GM12878 (cell line): ENCODE measurements around the gene YJU2. TPM values are rescaled to one million over a fixed set of nuclear protein-coding genes. Genes with fewer than 3 reads are reported as not detected.

Experiments used
- ATAC-seq: fragments of 200-7000 bp; cut with Tn5 transposase; 3 replicates; pipeline ENCODE4 v1.9.1; 2020; ENCODE audit warnings: mild to moderate bottlenecking, moderate library complexity
- BruUV-seq: library from RNA; stranded (reverse); fragments of 400-500 nt; replicated peaks from 2 replicates; lab custom pipeline; 2021; lab: Mats Ljungman, UMichigan
- CTCF ChIA-PET: fragments of 300-600 bp; sonication (Branson Sonifier 250); formaldehyde crosslinking; extraction: SDS; loops from one replicate; lab custom pipeline; 2021; ENCODE audit warnings: inconsistent platforms; lab: Yijun Ruan, JAX
- POLR2A ChIA-PET: fragments of 350-600 bp; formaldehyde crosslinking; extraction: SDS; loops from one replicate; lab custom pipeline; 2021; ENCODE audit warnings: inconsistent platforms; lab: Charles Lee
- RAD21 ChIA-PET: fragments of 300-600 bp; sonication (Branson Sonifier 250); formaldehyde crosslinking; loops from one replicate; lab custom pipeline; 2023; ENCODE audit warnings: antibody characterized with exemption; ENCODE audit not compliant: unreplicated experiment; lab: Charles Lee
- SMC1A ChIA-PET: fragments of 300-600 bp; sonication (Branson Sonifier 250); formaldehyde crosslinking; loops from one replicate; lab custom pipeline; 2023; ENCODE audit not compliant: unreplicated experiment, uncharacterized antibody; lab: Charles Lee
- DNase-seq: peaks from one replicate; pipeline ENCODE4 v3.0.0-alpha.2; 2011; ENCODE audit warnings: low read depth, low spot score
- FAIRE-seq: peaks from 3 replicates; lab custom pipeline; 2011; peaks lifted over from hg19 to GRCh38; lab: Jason Lieb, UNC
- H2AFZ ChIP-seq: 2 replicates; pipeline ENCODE4 v1.6.0; 2011; ENCODE audit warnings: low read depth, low read length, control low read depth; ENCODE audit not compliant: control insufficient read depth
- H3K27ac ChIP-seq: 2 replicates; pipeline ENCODE4 v1.5.1; 2011; ENCODE audit warnings: control low read depth; ENCODE audit not compliant: control insufficient read depth, insufficient read depth
- H3K27me3 ChIP-seq, 2 experiments: replicated peaks in 1 of 2; 2 replicates each; pipeline versions ENCODE4 v1.6.0 to v1.6.1; 2011; ENCODE audit warnings: low read length in 1 of 2; ENCODE audit not compliant: control insufficient read depth in 2 of 2, insufficient read depth in 2 of 2
- H3K36me3 ChIP-seq, 2 experiments: 2 replicates each; pipeline ENCODE4 v1.5.1; 2011; ENCODE audit warnings: low read length in 1 of 2; ENCODE audit not compliant: control insufficient read depth in 2 of 2, insufficient read depth in 2 of 2
- H3K4me1 ChIP-seq: 2 replicates; pipeline ENCODE4 v1.6.1; 2011; ENCODE audit warnings: mild to moderate bottlenecking, low read length, moderate library complexity, mixed read lengths; ENCODE audit not compliant: control insufficient read depth, insufficient read depth
- H3K4me2 ChIP-seq: 2 replicates; pipeline ENCODE4 v1.6.0; 2011; ENCODE audit warnings: control low read depth; ENCODE audit not compliant: control insufficient read depth, insufficient read depth
- H3K4me3 ChIP-seq: fragments of 200-600 bp; sonication (generic); 2 replicates; pipeline ENCODE4 v1.5.1; 2016
- H3K79me2 ChIP-seq: 2 replicates; pipeline ENCODE4 v1.6.0; 2011; ENCODE audit warnings: low read length; ENCODE audit not compliant: control insufficient read depth, insufficient read depth
- H3K9ac ChIP-seq: 2 replicates; pipeline ENCODE4 v1.8.0; 2011; ENCODE audit warnings: low read length, control low read depth, mixed read lengths; ENCODE audit not compliant: control insufficient read depth, insufficient read depth
- H3K9me3 ChIP-seq: replicated peaks from 3 replicates; pipeline ENCODE4 v1.5.1; 2011; ENCODE audit warnings: mild to moderate bottlenecking, low read length; ENCODE audit not compliant: control insufficient read depth, insufficient read depth
- H4K20me1 ChIP-seq: 2 replicates; pipeline ENCODE4 v1.6.0; 2011; ENCODE audit not compliant: control insufficient read depth, insufficient read depth
- CREM ChIP-seq: IDR thresholded peaks from 2 replicates; pipeline ENCODE4 v1.6.1; 2014; ENCODE audit warnings: antibody characterized with exemption, low read depth
- EGR1 ChIP-seq, 2 experiments: IDR thresholded peaks; 1 replicate in 1 of 2; 2 replicates in 1 of 2; pipeline ENCODE4 v1.6.1; 2011 to 2012; ENCODE audit warnings: low read depth in 2 of 2, low read length in 2 of 2, borderline replicate concordance in 1 of 2, mild to moderate bottlenecking in 1 of 2, moderate library complexity in 1 of 2
- HDGF ChIP-seq: fragments of 450-650 bp; IDR thresholded peaks from 2 replicates; pipeline ENCODE4 v1.6.1; 2016; ENCODE audit warnings: antibody characterized with exemption
- IKZF2 ChIP-seq, 2 experiments: fragments of 450-650 bp; IDR thresholded peaks; 2 replicates each; pipeline ENCODE4 v1.6.1; 2017; ENCODE audit warnings: mild to moderate bottlenecking in 2 of 2, moderate library complexity in 2 of 2
- IRF4 ChIP-seq: IDR thresholded peaks from 2 replicates; pipeline ENCODE4 v1.6.1; 2011; ENCODE audit warnings: low read depth, low read length
- KDM1A ChIP-seq: fragments of 200-600 bp; sonication (generic); IDR thresholded peaks from 2 replicates; pipeline ENCODE4 v1.6.1; 2016; ENCODE audit warnings: borderline replicate concordance
- MYC ChIP-seq: IDR thresholded peaks from 2 replicates; pipeline ENCODE4 v1.6.1; 2011; ENCODE audit warnings: mild to moderate bottlenecking, low read length, moderate library complexity, inconsistent platforms; ENCODE audit not compliant: insufficient read depth, insufficient replicate concordance, insufficient read length, severe bottlenecking
- NFYB ChIP-seq: IDR thresholded peaks from 2 replicates; pipeline ENCODE4 v1.6.1; 2011; ENCODE audit warnings: low read depth, mild to moderate bottlenecking, low read length, improper control_type of control experiment, moderate library complexity; ENCODE audit not compliant: insufficient read depth
- NRF1 ChIP-seq: conservative IDR thresholded peaks from 2 replicates; pipeline ENCODE4 v1.6.1; 2011; ENCODE audit warnings: mild to moderate bottlenecking, low read depth, low read length, improper control_type of control experiment
- RELB ChIP-seq: fragments of 450-650 bp; IDR thresholded peaks from 2 replicates; pipeline ENCODE4 v1.6.1; 2017; ENCODE audit warnings: low read depth, mild to moderate bottlenecking, moderate library complexity
- RFX5 ChIP-seq: IDR thresholded peaks from 2 replicates; pipeline ENCODE4 v1.6.1; 2011; ENCODE audit warnings: low read depth, low read length, improper control_type of control experiment
- TCF12 ChIP-seq: IDR thresholded peaks from 2 replicates; pipeline ENCODE4 v1.6.1; 2011; ENCODE audit warnings: low read depth, mild to moderate bottlenecking, low read length
- WGBS: methylation state at CpG from one replicate; pipeline ENCODE4 v1.1.6; 2016; ENCODE audit warnings: low lambda C conversion rate; ENCODE audit not compliant: insufficient replicate concordance, insufficient coverage; ENCODE audit errors: missing lambda C conversion rate; 5-methylcytosine and 5-hydroxymethylcytosine counted together
- in situ Hi-C: fragments of 300-500 bp; cut with MboI; formaldehyde crosslinking; loops from 9 replicates; pipeline ENCODE4 v1.14.3; 2018; ENCODE audit warnings: mixed read lengths
- intact Hi-C: fragments of 100-400 bp; cut with micrococcal nuclease; formaldehyde crosslinking; loops from one replicate; pipeline ENCODE4 v1.14.2; 2022; ENCODE audit not compliant: unreplicated experiment
- polyA plus RNA-seq, 11 experiments: library from polyadenylated mRNA; depleted of rRNA in 4 of 11; unstranded in 6 of 11; stranded (reverse) in 5 of 11; fragments of >200 nt; fragmentation: Nextera tagmentation in 4 of 11; fragmentation: Illumina TruSeq in 1 of 11; extraction: Ambion mirVana in 4 of 11; extraction: Trizol in 1 of 11; gene quantifications; 1 replicate in 1 of 11; 2 replicates in 10 of 11; pipeline versions ENCODE4 v1.2.1 to v1.2.3, GENCODE V29; 2011 to 2016; ENCODE audit warnings: inconsistent platforms in 2 of 11, missing spikeins in 2 of 11, low read depth in 1 of 11
- total RNA-seq, 4 experiments: library from RNA; depleted of rRNA in 3 of 4; stranded (reverse); fragments of >200 nt in 3 of 4; fragmentation: Illumina TruSeq in 1 of 4; extraction: Trizol in 1 of 4; gene quantifications; 2 replicates each; pipeline versions ENCODE4 v1.2.1 to v1.2.3, GENCODE V29; 2013 to 2021
- TF ChIP-seq, protein P1 (sequence below): fragments of 450-650 bp; conservative IDR thresholded peaks from 2 replicates; pipeline ENCODE4 v1.6.1; 2017; ENCODE audit warnings: mild to moderate bottlenecking, moderate library complexity
- TF ChIP-seq, protein P2 (sequence below): fragments of 450-650 bp; IDR thresholded peaks from 2 replicates; pipeline ENCODE4 v1.6.1; 2017; ENCODE audit warnings: mild to moderate bottlenecking, moderate library complexity
- TF ChIP-seq, protein P3 (sequence below): IDR thresholded peaks from 2 replicates; pipeline ENCODE4 v1.6.1; 2011; ENCODE audit warnings: low read depth, low read length, improper control_type of control experiment, borderline replicate concordance

The YJU2 gene
- total and polyA plus RNA-seq, 10 of the 15 experiments (the other 5 are each of a cell fraction or from before 2014, with no cell fraction given): 0.26 to 40.7 (median 23.8) TPM

GRCh38 chr19:4268816-4269430 lies 22.0 kb downstream of the YJU2 start:
- Histone ChIP-seq H3K4me1 (no peaks in the 10 kb centered on the region; the same call in 1 of the 2 replicates), H3K9me3 (peaks cover 2% of the 10 kb centered on the region; the same call in 1 of the 3 replicates), H3K27ac (no peak overlapping the region), H3K36me3 (peaks cover 10 to 17% of the 10 kb centered on the region in 2 experiments), H3K27me3 (no peaks in the 10 kb centered on the region), H4K20me1 (no peaks in the 10 kb centered on the region), H3K4me2 (no peak overlapping the region), H3K9ac (no peak overlapping the region), H2AFZ (no peak overlapping the region), H3K79me2 (no peaks in the 10 kb centered on the region), H3K4me3 (no peak overlapping the region)
- ATAC-seq: no peak
- CTCF ChIA-PET: interaction anchor here (1.1 to 5.4 kb wide), 7 partner anchors 8 to 256 kb away, joined by 3 to 78 read pairs (median 18); partner anchors contain the start of gene MPND
- SMC1A ChIA-PET: interaction anchor here (2.6 kb wide), 1 partner anchor 84 kb away, joined by 12 read pairs; no protein-coding TSS in a partner anchor
- 91% methylated on average over 13 of the region's 13 CpGs for WGBS
- BruUV-seq: no TSS peak
- POLR2A ChIA-PET: no interaction called here
- DNase-seq: no peak
- RAD21 ChIA-PET: interaction anchor here (2.0 kb wide), 1 partner anchor 84 kb away, joined by 10 read pairs; no protein-coding TSS in a partner anchor
- no peak for FAIRE-seq
- in situ Hi-C loops: loop anchor here (5.0 kb wide), 1 partner anchor 83 kb away; no protein-coding TSS in a partner anchor
- intact Hi-C loops: loop anchor here (5.0 kb wide), 1 partner anchor 133 kb away; the partner anchor contains the start of genes CHAF1A and SH3GL1
- no peak for TF ChIP-seq EGR1 (IDR thresholded peaks at IDR 0.05; ENCODE audit: borderline replicate concordance in 1 of 2, low read depth in 2 of 2, low read length in 2 of 2)
- no peak for TF ChIP-seq IKZF2 (IDR thresholded peaks at IDR 0.05)
- no peak for TF ChIP-seq IRF4
- no peak for TF ChIP-seq MYC
- no peak for TF ChIP-seq NRF1
- TF ChIP-seq, protein P1, sequence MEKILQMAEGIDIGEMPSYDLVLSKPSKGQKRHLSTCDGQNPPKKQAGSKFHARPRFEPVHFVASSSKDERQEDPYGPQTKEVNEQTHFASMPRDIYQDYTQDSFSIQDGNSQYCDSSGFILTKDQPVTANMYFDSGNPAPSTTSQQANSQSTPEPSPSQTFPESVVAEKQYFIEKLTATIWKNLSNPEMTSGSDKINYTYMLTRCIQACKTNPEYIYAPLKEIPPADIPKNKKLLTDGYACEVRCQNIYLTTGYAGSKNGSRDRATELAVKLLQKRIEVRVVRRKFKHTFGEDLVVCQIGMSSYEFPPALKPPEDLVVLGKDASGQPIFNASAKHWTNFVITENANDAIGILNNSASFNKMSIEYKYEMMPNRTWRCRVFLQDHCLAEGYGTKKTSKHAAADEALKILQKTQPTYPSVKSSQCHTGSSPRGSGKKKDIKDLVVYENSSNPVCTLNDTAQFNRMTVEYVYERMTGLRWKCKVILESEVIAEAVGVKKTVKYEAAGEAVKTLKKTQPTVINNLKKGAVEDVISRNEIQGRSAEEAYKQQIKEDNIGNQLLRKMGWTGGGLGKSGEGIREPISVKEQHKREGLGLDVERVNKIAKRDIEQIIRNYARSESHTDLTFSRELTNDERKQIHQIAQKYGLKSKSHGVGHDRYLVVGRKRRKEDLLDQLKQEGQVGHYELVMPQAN: no peak
- no peak for TF ChIP-seq KDM1A
- no peak for TF ChIP-seq CREM
- no peak for TF ChIP-seq RFX5
- TF ChIP-seq, protein P2, sequence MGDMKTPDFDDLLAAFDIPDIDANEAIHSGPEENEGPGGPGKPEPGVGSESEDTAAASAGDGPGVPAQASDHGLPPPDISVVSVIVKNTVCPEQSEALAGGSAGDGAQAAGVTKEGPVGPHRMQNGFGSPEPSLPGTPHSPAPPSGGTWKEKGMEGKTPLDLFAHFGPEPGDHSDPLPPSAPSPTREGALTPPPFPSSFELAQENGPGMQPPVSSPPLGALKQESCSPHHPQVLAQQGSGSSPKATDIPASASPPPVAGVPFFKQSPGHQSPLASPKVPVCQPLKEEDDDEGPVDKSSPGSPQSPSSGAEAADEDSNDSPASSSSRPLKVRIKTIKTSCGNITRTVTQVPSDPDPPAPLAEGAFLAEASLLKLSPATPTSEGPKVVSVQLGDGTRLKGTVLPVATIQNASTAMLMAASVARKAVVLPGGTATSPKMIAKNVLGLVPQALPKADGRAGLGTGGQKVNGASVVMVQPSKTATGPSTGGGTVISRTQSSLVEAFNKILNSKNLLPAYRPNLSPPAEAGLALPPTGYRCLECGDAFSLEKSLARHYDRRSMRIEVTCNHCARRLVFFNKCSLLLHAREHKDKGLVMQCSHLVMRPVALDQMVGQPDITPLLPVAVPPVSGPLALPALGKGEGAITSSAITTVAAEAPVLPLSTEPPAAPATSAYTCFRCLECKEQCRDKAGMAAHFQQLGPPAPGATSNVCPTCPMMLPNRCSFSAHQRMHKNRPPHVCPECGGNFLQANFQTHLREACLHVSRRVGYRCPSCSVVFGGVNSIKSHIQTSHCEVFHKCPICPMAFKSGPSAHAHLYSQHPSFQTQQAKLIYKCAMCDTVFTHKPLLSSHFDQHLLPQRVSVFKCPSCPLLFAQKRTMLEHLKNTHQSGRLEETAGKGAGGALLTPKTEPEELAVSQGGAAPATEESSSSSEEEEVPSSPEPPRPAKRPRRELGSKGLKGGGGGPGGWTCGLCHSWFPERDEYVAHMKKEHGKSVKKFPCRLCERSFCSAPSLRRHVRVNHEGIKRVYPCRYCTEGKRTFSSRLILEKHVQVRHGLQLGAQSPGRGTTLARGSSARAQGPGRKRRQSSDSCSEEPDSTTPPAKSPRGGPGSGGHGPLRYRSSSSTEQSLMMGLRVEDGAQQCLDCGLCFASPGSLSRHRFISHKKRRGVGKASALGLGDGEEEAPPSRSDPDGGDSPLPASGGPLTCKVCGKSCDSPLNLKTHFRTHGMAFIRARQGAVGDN: no peak
- no peak for TF ChIP-seq HDGF
- TF ChIP-seq TCF12: no peak
- TF ChIP-seq, protein P3, sequence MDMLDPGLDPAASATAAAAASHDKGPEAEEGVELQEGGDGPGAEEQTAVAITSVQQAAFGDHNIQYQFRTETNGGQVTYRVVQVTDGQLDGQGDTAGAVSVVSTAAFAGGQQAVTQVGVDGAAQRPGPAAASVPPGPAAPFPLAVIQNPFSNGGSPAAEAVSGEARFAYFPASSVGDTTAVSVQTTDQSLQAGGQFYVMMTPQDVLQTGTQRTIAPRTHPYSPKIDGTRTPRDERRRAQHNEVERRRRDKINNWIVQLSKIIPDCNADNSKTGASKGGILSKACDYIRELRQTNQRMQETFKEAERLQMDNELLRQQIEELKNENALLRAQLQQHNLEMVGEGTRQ: no peak
- TF ChIP-seq RELB: no peak
- no peak for TF ChIP-seq NFYB
